Fibroblast of mammary gland (primary cell): Measurements from ENCODE around the gene DPM2.

Source experiments
- DNase-seq: peaks from one replicate; pipeline ENCODE4 v3.0.0-alpha.2; 2010; ENCODE audit warnings: low read depth
- H3K4me3 ChIP-seq: 2 replicates; pipeline ENCODE4 v1.5.1; 2011; ENCODE audit warnings: low read depth, mild to moderate bottlenecking, low read length, moderate library complexity; ENCODE audit not compliant: control insufficient read depth
- CTCF ChIP-seq: conservative IDR thresholded peaks from 2 replicates; pipeline ENCODE4 v1.5.1; 2011; ENCODE audit warnings: low read depth, low read length, inconsistent platforms; ENCODE audit not compliant: control insufficient read depth, insufficient read depth

DPM2 gene

GRCh38 chr9:127895811-127896210 is 41.8 kb downstream of the DPM2 start:
- H3K4me3 ChIP-seq: no peak overlapping the region
- DNase-seq: no peak
- no peak for TF ChIP-seq CTCF

- H3K4me3 ChIP-seq: no peak overlapping the region
- no peak for TF ChIP-seq CTCF
- DNase-seq: no peak
These were observed 44.3 kb downstream of the DPM2 start for GRCh38 chr9:127893392-127893791.

- H3K4me3 ChIP-seq: no peak overlapping the region
- TF ChIP-seq CTCF: no peak
- no peak for DNase-seq
These were observed 44.8 kb downstream of the DPM2 start for GRCh38 chr9:127892831-127893230.

GRCh38 chr9:127890053-127890452 is 47.6 kb downstream of the DPM2 start:
- H3K4me3 ChIP-seq: no peak overlapping the region
- no peak for TF ChIP-seq CTCF
- peak; percentile 52 for DNase-seq

GRCh38 chr9:127887792-127888191 is 49.9 kb downstream of the DPM2 start:
- TF ChIP-seq CTCF: no peak
- no peak for DNase-seq
- H3K4me3 ChIP-seq: no peak overlapping the region

GRCh38 chr9:127886401-127886972 is 51.2 kb downstream of the DPM2 start:
- TF ChIP-seq CTCF: no peak
- H3K4me3 ChIP-seq: no peak overlapping the region
- peak; percentile 33 for DNase-seq
